Thymus (tissue), 11 donors: ENCODE measurements around the gene LTA. TPM values are rescaled to one million over a fixed set of nuclear protein-coding genes. Genes with fewer than 3 reads are reported as not detected.

Source experiments
- DNase-seq, 9 donors: peaks; one replicate each; pipeline ENCODE4 v3.0.0-alpha.2; 2013; ENCODE audit warnings: low spot score in 9 of 9, low read depth in 6 of 9, missing footprints in 1 of 9
- H3K27ac ChIP-seq, 2 donors: one replicate each; pipeline ENCODE4 v1.5.1; 2013; ENCODE audit warnings: control low read depth in 1 of 2, low read depth in 1 of 2, low read length in 1 of 2, mild to moderate bottlenecking in 1 of 2, moderate library complexity in 1 of 2
- H3K27me3 ChIP-seq, 2 donors: one replicate each; pipeline ENCODE4 v1.5.1; 2013; ENCODE audit warnings: low read length in 1 of 2; ENCODE audit not compliant: control insufficient read depth in 2 of 2, insufficient read depth in 1 of 2
- H3K36me3 ChIP-seq, 2 donors: one replicate each; pipeline ENCODE4 v1.5.1; 2013; ENCODE audit warnings: low read length in 1 of 2, mild to moderate bottlenecking in 1 of 2, moderate library complexity in 1 of 2; ENCODE audit not compliant: control insufficient read depth in 2 of 2, insufficient read depth in 2 of 2
- H3K4me1 ChIP-seq, 2 donors: one replicate each; pipeline ENCODE4 v1.5.1; 2013; ENCODE audit warnings: low read length in 2 of 2; ENCODE audit not compliant: control insufficient read depth in 2 of 2, insufficient read depth in 2 of 2
- H3K4me3 ChIP-seq, 2 donors: one replicate each; pipeline ENCODE4 v1.5.1; 2013; ENCODE audit warnings: low read length in 2 of 2, control low read depth in 1 of 2, mild to moderate bottlenecking in 1 of 2
- H3K9me3 ChIP-seq, 2 donors: one replicate each; pipeline ENCODE4 v1.5.1; 2013; ENCODE audit warnings: low read length in 1 of 2, mild to moderate bottlenecking in 1 of 2; ENCODE audit not compliant: control insufficient read depth in 2 of 2, insufficient read depth in 1 of 2
- WGBS: extraction: QIAGEN DNeasy Blood & Tissue Kit; methylation state at CpG from one replicate; pipeline ENCODE4 v1.1.7; 2013; 5-methylcytosine and 5-hydroxymethylcytosine counted together
- polyA plus RNA-seq: library from polyadenylated mRNA; stranded (reverse); fragments of 200-250 nt; gene quantifications from one replicate; pipeline ENCODE4 v1.2.3, GENCODE V29; 2013
- total RNA-seq: library from RNA; stranded (reverse); fragments of 120-200 nt; gene quantifications from one replicate; pipeline ENCODE4 v1.2.4, GENCODE V29; 2013
- donor health status: healthy.

Gene LTA
- total and polyA plus RNA-seq, 2 donors: 2.2 to 8.9 TPM

GRCh38 chr6:31580807-31581433 is 8.8 kb downstream of the LTA start:
- under 1% methylated on average over 62 of the region's 62 CpGs for WGBS

GRCh38 chr6:31581434-31582229 is 9.5 kb downstream of the LTA start:
- Histone ChIP-seq H3K4me3 (peak overlapping the region; percentile 68 to 84), H3K27ac (peak overlapping the region; percentile 98), H3K4me1 (peaks cover 43 to 90% of the 10 kb centered on the region in 2 donors), H3K36me3 (peaks cover 0 to 24% of the 10 kb centered on the region in 2 donors), H3K9me3 (peaks cover 0 to 11% of the 10 kb centered on the region in 2 donors), H3K27me3 (no peaks in the 10 kb centered on the region)
- DNase-seq: peak in 1 of 9 donors; percentile 73
- WGBS: 3% methylated on average over 21 of the region's 21 CpGs

More at GRCh38 chr6:31580807-31581433, 8.8 kb downstream of the LTA start:
- H3K36me3 ChIP-seq: peaks cover 0 to 24% of the 10 kb centered on the region in 2 donors
- peak overlapping the region; percentile 68 to 84 for H3K4me3 ChIP-seq
- H3K27me3 ChIP-seq: no peaks in the 10 kb centered on the region
- peak overlapping the region; percentile 98 for H3K27ac ChIP-seq
- peak in 6 of 9 donors; percentile 71 to 93 (median 86) for DNase-seq
- peaks cover 36 to 90% of the 10 kb centered on the region in 2 donors for H3K4me1 ChIP-seq
- peaks cover 0 to 9% of the 10 kb centered on the region in 2 donors for H3K9me3 ChIP-seq

GRCh38 chr6:31582230-31582643 is 10.1 kb downstream of the LTA start, which contains the start of gene LTB:
Gene LTB (minus strand): TSS chr6:31582424. CDS start chr6:31582417, 7 bp downstream.
- Histone ChIP-seq H3K27ac (peak within 1 kb of the TSS; percentile 98), H3K4me1 (peaks cover 46 to 90% of the 10 kb centered on the region in 2 donors), H3K36me3 (peaks cover 0 to 20% of the 10 kb centered on the region in 2 donors), H3K9me3 (peaks cover 0 to 13% of the 10 kb centered on the region in 2 donors), H3K27me3 (no peaks in the 10 kb centered on the region), H3K4me3 (peak within 1 kb of the TSS; percentile 68 to 84)
- WGBS: 9% methylated on average over 3 of the region's 3 CpGs
- peak in 6 of 9 donors; percentile 78 to 95 (median 89) for DNase-seq

- Histone ChIP-seq H3K27me3 (no peaks in the 10 kb centered on the region), H3K36me3 (peaks cover 0 to 5% of the 10 kb centered on the region in 2 donors), H3K4me3 (no peak overlapping the region), H3K27ac (peak overlapping the region; percentile 89 to 95), H3K9me3 (peaks cover 0 to 13% of the 10 kb centered on the region in 2 donors), H3K4me1 (peaks cover 49 to 78% of the 10 kb centered on the region in 2 donors)
- WGBS: 89% methylated on average over 2 of the region's 2 CpGs
- peak in 6 of 9 donors; percentile 47 to 86 (median 63) for DNase-seq
These were observed 13.4 kb downstream of the LTA start for GRCh38 chr6:31585491-31585890.

GRCh38 chr6:31586008-31586407 is 13.9 kb downstream of the LTA start, which contains the start of gene LST1:
Gene LST1 (plus strand): TSS chr6:31586277. CDS start chr6:31587300, 1,023 bp downstream.
- Histone ChIP-seq H3K27me3 (no peaks in the 10 kb centered on the region), H3K27ac (peak within 1 kb of the TSS; percentile 89 to 95), H3K36me3 (peaks cover 0 to 4% of the 10 kb centered on the region in 2 donors), H3K4me3 (peak within 1 kb of the TSS; percentile 23 to 65), H3K9me3 (peaks cover 0 to 13% of the 10 kb centered on the region in 2 donors), H3K4me1 (peaks cover 49 to 76% of the 10 kb centered on the region in 2 donors)
- 24% methylated on average over 1 of the region's 1 CpG for WGBS
- no peak for DNase-seq

- Histone ChIP-seq H3K4me1 (peaks cover 49 to 80% of the 10 kb centered on the region in 2 donors), H3K9me3 (peaks cover 0 to 12% of the 10 kb centered on the region in 2 donors), H3K36me3 (peaks cover 0 to 4% of the 10 kb centered on the region in 2 donors), H3K27me3 (no peaks in the 10 kb centered on the region), H3K27ac (peak overlapping the region; percentile 89 to 95), H3K4me3 (peak overlapping the region; percentile 23 to 65)
- 22% methylated on average over 9 of the region's 9 CpGs for WGBS
- DNase-seq: peak in 7 of 9 donors; percentile 63 to 91 (median 76)
These were observed 14.7 kb downstream of the LTA start for GRCh38 chr6:31586599-31587281.

GRCh38 chr6:31587791-31588777 is 16.0 kb downstream of the LTA start:
- Histone ChIP-seq H3K27ac (peak overlapping the region; percentile 68 to 95), H3K4me1 (peaks cover 49 to 77% of the 10 kb centered on the region in 2 donors), H3K36me3 (peaks cover 0 to 4% of the 10 kb centered on the region in 2 donors), H3K4me3 (peak overlapping the region; percentile 22 to 65), H3K27me3 (no peaks in the 10 kb centered on the region), H3K9me3 (peaks cover 0 to 3% of the 10 kb centered on the region in 2 donors)
- WGBS: 43% methylated on average over 12 of the region's 12 CpGs
- peak in 1 of 9 donors; percentile 42 for DNase-seq
